Thymus (tissue), 11 donors: ENCODE results near the gene CAMK2G. TPM values are rescaled to one million over a fixed set of nuclear protein-coding genes. Genes with fewer than 3 reads are reported as not detected.

Experiments
- DNase-seq, 9 donors: peaks; one replicate each; pipeline ENCODE4 v3.0.0-alpha.2; 2013; ENCODE audit warnings: low spot score in 9 of 9, low read depth in 6 of 9, missing footprints in 1 of 9
- H3K27ac ChIP-seq, 2 donors: one replicate each; pipeline ENCODE4 v1.5.1; 2013; ENCODE audit warnings: control low read depth in 1 of 2, low read depth in 1 of 2, low read length in 1 of 2, mild to moderate bottlenecking in 1 of 2, moderate library complexity in 1 of 2
- H3K27me3 ChIP-seq, 2 donors: one replicate each; pipeline ENCODE4 v1.5.1; 2013; ENCODE audit warnings: low read length in 1 of 2; ENCODE audit not compliant: control insufficient read depth in 2 of 2, insufficient read depth in 1 of 2
- H3K36me3 ChIP-seq, 2 donors: one replicate each; pipeline ENCODE4 v1.5.1; 2013; ENCODE audit warnings: low read length in 1 of 2, mild to moderate bottlenecking in 1 of 2, moderate library complexity in 1 of 2; ENCODE audit not compliant: control insufficient read depth in 2 of 2, insufficient read depth in 2 of 2
- H3K4me1 ChIP-seq, 2 donors: one replicate each; pipeline ENCODE4 v1.5.1; 2013; ENCODE audit warnings: low read length in 2 of 2; ENCODE audit not compliant: control insufficient read depth in 2 of 2, insufficient read depth in 2 of 2
- H3K4me3 ChIP-seq, 2 donors: one replicate each; pipeline ENCODE4 v1.5.1; 2013; ENCODE audit warnings: low read length in 2 of 2, control low read depth in 1 of 2, mild to moderate bottlenecking in 1 of 2
- H3K9me3 ChIP-seq, 2 donors: one replicate each; pipeline ENCODE4 v1.5.1; 2013; ENCODE audit warnings: low read length in 1 of 2, mild to moderate bottlenecking in 1 of 2; ENCODE audit not compliant: control insufficient read depth in 2 of 2, insufficient read depth in 1 of 2
- WGBS: extraction: QIAGEN DNeasy Blood & Tissue Kit; methylation state at CpG from one replicate; pipeline ENCODE4 v1.1.7; 2013; 5-methylcytosine and 5-hydroxymethylcytosine counted together
- polyA plus RNA-seq: library from polyadenylated mRNA; stranded (reverse); fragments of 200-250 nt; gene quantifications from one replicate; pipeline ENCODE4 v1.2.3, GENCODE V29; 2013
- total RNA-seq: library from RNA; stranded (reverse); fragments of 120-200 nt; gene quantifications from one replicate; pipeline ENCODE4 v1.2.4, GENCODE V29; 2013
- donor health status: healthy.

The CAMK2G gene
- total and polyA plus RNA-seq, 2 donors: 10.5 to 17.2 TPM

DNA sequence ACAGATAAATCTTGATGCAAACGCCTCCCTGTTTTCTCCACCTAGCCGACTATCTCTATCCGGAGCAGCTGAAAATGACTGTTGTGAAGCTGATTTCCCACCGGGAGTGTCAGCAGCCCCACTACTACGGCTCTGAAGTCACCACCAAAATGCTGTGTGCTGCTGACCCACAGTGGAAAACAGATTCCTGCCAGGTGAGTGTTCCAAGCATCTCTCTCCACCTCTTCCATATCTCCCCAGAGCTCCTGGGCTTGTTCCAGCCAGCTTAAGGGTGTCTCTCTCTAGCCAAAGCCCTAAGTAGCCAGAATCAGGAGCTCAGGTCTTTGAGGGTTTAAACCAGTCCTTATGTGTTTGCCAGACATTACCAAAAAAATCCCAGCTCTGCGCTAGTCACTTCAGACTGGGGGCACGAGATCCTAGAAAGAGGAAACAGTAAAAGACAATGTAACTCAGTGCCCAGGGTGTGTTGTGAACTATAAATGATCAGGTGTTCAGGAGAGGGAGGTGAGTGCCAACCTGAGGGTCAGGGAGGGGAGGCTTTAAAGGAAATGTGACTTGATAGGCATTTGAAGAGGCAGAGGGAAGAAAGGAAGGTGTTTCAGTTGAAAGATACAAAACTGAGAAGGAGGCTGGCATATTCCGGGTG lies 41.0 kb upstream of the CAMK2G start:
- no peak for DNase-seq
- Histone ChIP-seq H3K9me3 (no peaks in the 10 kb centered on the region), H3K27ac (no peak overlapping the region), H3K4me1 (peaks cover 8 to 17% of the 10 kb centered on the region in 2 donors), H3K36me3 (no peaks in the 10 kb centered on the region), H3K4me3 (no peak overlapping the region), H3K27me3 (peaks cover 21 to 84% of the 10 kb centered on the region in 2 donors)
- 93% methylated on average over 8 of the region's 8 CpGs for WGBS

DNA sequence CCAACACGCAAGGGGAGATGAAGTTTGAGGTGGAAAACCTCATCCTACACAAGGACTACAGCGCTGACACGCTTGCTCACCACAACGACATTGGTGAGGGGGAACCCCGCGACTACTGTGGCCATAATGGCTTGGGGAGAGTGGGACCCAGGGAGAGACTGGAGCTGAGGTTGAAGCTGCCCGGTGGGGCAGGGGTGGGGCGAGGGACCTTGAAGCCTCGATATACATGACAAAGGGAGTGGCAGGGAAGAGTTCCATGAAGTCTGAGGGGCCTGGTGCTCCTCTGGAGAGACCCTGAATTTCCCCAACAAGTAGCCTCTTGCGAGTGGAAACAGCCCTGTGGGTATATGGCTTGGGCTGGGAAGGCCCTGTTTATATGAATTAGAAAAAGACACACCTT lies 39.7 kb upstream of the CAMK2G start:
- peaks cover 8 to 22% of the 10 kb centered on the region in 2 donors for H3K4me1 ChIP-seq
- no peak for DNase-seq
- H3K4me3 ChIP-seq: no peak overlapping the region
- peaks cover 24 to 86% of the 10 kb centered on the region in 2 donors for H3K27me3 ChIP-seq
- H3K9me3 ChIP-seq: peaks cover 0 to under 1% of the 10 kb centered on the region in 2 donors
- H3K27ac ChIP-seq: no peak overlapping the region
- 96% methylated on average over 10 of the region's 10 CpGs for WGBS
- H3K36me3 ChIP-seq: no peaks in the 10 kb centered on the region

DNA sequence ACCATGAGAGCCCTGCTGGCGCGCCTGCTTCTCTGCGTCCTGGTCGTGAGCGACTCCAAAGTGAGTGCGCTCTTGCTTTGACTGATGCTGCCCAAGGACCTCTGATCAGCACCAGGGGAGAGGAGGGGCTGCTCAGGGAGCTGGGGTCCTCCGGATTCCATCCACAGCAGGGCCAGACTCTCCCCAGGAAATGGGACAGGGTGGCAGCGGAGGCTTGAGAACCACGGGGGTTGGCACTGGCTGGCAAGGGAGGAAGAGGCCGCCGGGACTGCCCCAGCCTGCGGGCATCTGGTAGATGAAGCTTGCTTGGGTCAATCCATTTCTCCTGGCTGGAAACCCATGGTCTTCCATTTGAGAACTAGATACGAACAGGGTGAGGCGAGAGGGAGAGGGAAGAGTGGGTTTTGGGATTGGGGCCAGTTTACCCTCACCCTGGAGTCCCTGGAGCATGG lies 37.2 kb upstream of the CAMK2G start:
- peak in 1 of 9 donors; percentile 16 for DNase-seq
- Histone ChIP-seq H3K4me3 (peak overlapping the region; percentile 21 to 44), H3K36me3 (no peaks in the 10 kb centered on the region), H3K27ac (peak overlapping the region in 1 of 2 donors; percentile 3), H3K27me3 (peaks cover 24 to 93% of the 10 kb centered on the region in 2 donors), H3K9me3 (peaks cover 0 to 4% of the 10 kb centered on the region in 2 donors), H3K4me1 (peaks cover 12 to 42% of the 10 kb centered on the region in 2 donors)
- WGBS: 21% methylated on average over 14 of the region's 14 CpGs

DNA sequence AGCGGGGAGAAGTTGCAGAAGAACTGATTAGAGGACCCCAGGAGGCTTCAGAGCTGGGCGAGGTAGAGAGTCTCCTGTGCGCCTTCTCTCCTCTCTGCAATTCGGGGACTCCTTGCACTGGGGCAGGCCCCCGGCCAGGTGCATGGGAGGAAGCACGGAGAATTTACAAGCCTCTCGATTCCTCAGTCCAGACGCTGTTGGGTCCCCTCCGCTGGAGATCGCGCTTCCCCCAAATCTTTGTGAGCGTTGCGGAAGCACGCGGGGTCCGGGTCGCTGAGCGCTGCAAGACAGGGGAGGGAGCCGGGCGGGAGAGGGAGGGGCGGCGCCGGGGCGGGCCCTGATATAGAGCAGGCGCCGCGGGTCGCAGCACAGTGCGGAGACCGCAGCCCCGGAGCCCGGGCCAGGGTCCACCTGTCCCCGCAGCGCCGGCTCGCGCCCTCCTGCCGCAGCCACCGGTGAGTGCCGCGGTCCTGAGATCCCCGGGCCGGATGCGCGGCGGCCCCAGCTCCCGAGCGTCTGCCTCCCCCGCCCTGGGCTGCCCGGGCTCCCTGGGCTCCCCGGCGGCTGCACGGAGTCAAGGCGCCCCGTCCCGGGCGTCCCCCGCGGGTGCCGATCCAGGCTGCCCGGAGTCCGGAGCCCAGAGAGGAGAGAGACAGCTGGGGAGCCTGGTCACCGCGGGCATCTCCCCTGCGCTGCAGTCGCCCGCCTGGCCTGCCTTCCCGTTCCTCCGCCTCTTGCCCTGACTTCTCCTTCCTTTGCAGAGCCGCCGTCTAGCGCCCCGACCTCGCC lies 36.6 kb upstream of the CAMK2G start, which contains the start of gene PLAU:
Gene PLAU (plus strand): TSS at position 369 of the 789 bp plus-strand sequence. CDS start 424 bp downstream, outside the sequence.
- H3K4me1 ChIP-seq: peaks cover 12 to 42% of the 10 kb centered on the region in 2 donors
- H3K27ac ChIP-seq: peak within 1 kb of the TSS in 1 of 2 donors; percentile 3
- H3K36me3 ChIP-seq: no peaks in the 10 kb centered on the region
- peaks cover 0 to 4% of the 10 kb centered on the region in 2 donors for H3K9me3 ChIP-seq
- H3K4me3 ChIP-seq: peak within 1 kb of the TSS; percentile 21 to 44
- WGBS: 1% methylated on average over 74 of the region's 74 CpGs
- peaks cover 24 to 87% of the 10 kb centered on the region in 2 donors for H3K27me3 ChIP-seq
- DNase-seq: peak in 3 of 9 donors; percentile 31 to 59 (median 43)

DNA sequence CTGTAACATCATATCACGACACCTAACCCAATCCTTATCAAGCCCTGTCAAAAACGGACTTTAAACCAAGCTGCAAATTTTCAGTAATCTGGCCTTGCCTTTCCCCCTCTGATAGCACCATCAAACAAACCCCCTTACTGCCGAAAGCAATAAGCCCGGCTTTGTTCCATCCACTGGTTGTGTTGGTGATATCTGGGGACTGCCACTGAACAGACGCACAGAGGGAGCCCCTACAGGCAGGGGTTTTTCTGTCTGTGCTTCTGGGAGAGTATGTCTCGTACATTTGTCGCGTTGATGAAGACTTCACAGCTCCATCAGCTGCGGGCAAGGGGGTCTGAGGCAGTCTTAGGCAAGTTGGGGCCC lies 36.0 kb upstream of the CAMK2G start:
- Histone ChIP-seq H3K27ac (no peak overlapping the region), H3K4me1 (peaks cover 12 to 42% of the 10 kb centered on the region in 2 donors), H3K4me3 (peak overlapping the region in 1 of 2 donors; percentile 44), H3K36me3 (no peaks in the 10 kb centered on the region), H3K27me3 (peaks cover 24 to 81% of the 10 kb centered on the region in 2 donors), H3K9me3 (peaks cover 0 to 4% of the 10 kb centered on the region in 2 donors)
- DNase-seq: peak in 1 of 9 donors; percentile 44
- WGBS: 20% methylated on average over 9 of the region's 9 CpGs

DNA sequence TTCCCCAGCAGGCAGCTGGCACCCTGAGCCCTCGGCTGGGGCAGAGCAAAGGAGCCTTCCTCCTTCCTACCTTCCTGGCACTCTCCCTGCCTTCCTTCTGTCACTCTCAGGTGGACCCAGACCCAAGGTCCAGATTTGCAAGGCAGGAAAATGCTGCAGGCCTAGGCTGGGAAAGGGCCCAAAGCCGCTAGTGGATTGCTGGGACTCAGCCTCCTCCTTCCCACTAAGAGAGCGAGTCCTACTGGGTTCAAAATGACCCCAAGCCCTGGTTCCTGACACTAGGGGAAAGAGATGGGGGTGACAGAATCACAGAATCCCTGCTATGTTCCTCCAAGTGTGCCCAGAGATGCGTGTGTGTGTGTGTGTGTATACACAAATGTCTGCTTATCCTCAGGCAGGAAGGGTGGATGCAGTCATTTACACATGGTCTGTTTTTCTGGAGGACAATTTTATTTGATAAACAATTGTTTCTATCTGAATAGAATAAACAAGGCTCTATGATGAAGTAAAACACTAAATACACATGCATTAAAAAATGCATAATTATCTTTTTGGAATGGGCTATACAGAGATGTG lies 35.3 kb upstream of the CAMK2G start:
- Histone ChIP-seq H3K36me3 (no peaks in the 10 kb centered on the region), H3K27ac (no peak overlapping the region), H3K9me3 (peaks cover 0 to 4% of the 10 kb centered on the region in 2 donors), H3K4me3 (no peak overlapping the region), H3K4me1 (peaks cover 12 to 42% of the 10 kb centered on the region in 2 donors), H3K27me3 (peaks cover 24 to 73% of the 10 kb centered on the region in 2 donors)
- no peak for DNase-seq
- 77% methylated on average over 4 of the region's 4 CpGs for WGBS

DNA sequence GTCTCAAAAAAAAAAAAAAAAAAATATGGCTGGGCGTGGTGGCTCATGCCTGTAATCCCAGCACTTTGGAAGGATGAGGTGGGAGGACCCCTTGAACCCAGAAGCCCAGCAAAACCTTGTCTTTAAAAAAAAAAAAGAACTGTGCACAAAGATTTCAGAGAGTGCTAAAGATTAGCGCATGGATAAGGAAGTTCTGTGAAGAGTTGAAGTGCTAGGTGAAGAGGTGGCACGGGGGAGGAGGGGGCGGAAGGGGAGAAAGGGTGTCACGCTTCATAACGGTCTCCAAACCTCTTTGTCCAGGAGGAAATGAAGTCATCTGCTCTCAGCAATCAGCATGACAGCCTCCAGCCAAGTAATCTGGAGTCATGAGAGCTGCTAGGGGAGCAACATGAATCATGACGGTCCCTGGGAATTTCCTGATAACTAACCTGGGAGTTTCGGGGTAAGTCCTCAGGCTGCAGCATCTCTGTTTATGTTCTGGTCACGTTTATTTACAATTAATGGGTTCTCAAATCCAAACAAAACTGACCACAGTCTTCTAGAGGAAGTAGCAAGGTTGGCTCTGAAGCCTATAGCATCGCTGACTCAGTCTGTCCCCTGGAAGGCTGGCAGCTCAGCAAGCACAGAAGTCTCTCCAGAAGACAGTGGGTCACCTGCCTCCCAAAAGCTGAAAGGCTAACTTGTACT lies 34.6 kb upstream of the CAMK2G start:
- WGBS: 9% methylated on average over 10 of the region's 10 CpGs
- peaks cover 12 to 42% of the 10 kb centered on the region in 2 donors for H3K4me1 ChIP-seq
- no peak overlapping the region for H3K27ac ChIP-seq
- no peaks in the 10 kb centered on the region for H3K36me3 ChIP-seq
- peaks cover 24 to 67% of the 10 kb centered on the region in 2 donors for H3K27me3 ChIP-seq
- peaks cover 0 to 4% of the 10 kb centered on the region in 2 donors for H3K9me3 ChIP-seq
- no peak overlapping the region for H3K4me3 ChIP-seq
- peak in 2 of 9 donors; percentile 25 to 62 for DNase-seq

DNA sequence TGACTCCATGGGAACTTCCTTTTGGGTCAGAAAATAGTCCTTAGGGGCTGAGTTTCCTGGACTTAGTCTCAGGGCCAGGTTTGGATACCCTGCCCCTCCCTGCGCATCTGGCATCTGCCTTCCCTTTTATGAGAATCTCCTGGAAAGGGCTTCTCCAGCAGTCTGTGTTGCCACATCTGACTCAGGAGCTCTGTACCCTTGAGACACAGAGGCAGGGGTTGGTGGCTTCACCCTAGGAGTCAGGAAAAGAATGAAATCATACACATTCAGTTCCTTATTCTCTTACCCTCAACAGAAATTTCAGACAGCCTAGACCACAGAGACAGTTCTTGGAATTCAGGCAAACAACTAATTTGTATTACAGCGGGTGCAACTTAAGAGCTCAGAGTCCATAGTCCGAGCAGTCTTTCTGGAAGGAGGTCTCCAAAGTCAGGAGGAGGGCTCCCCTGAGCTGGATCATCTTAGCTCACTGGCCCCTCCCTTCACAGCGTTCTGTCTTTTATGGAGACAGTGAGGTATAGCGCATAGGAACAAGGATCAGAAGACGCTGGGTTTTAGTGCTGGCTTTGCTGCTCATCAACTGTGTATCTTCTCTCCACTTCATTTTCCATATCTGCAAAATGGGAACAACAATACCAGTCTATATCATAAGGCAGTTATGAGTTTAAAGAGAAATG lies 33.6 kb upstream of the CAMK2G start:
- Histone ChIP-seq H3K4me3 (no peak overlapping the region), H3K36me3 (no peaks in the 10 kb centered on the region), H3K9me3 (peaks cover 0 to 4% of the 10 kb centered on the region in 2 donors), H3K27ac (no peak overlapping the region), H3K4me1 (peaks cover 12 to 42% of the 10 kb centered on the region in 2 donors), H3K27me3 (peaks cover 22 to 57% of the 10 kb centered on the region in 2 donors)
- DNase-seq: no peak
- 58% methylated on average over 6 of the region's 6 CpGs for WGBS
